SK-N-SH treated with all-trans-retinoic acid at 6 μM for 48 hours (cell line): Measurements from ENCODE around the gene IRAK4.

Experiments
- ATAC-seq: fragments of 200-7000 bp; cut with Tn5 transposase; 3 replicates; pipeline ENCODE4 v1.9.1; 2020; ENCODE audit warnings: mild to moderate bottlenecking, moderate library complexity
- BACH2 ChIP-seq: fragments of 250-450 bp; sonication (Bioruptor Pico); IDR thresholded peaks from 2 replicates; pipeline ENCODE4 v1.9.0; 2021; ENCODE audit warnings: mild to moderate bottlenecking, borderline replicate concordance
- CSDC2 ChIP-seq: fragments of 250-450 bp; sonication (Bioruptor Pico); IDR thresholded peaks from 2 replicates; pipeline ENCODE4 v1.5.0; 2020; ENCODE audit warnings: mild to moderate bottlenecking, moderate library complexity
- CSRNP3 ChIP-seq: fragments of 250-450 bp; sonication (Bioruptor Pico); IDR thresholded peaks from 2 replicates; pipeline ENCODE4 v1.5.1; 2021; ENCODE audit warnings: mild to moderate bottlenecking, moderate library complexity
- GLIS3 ChIP-seq: fragments of 250-450 bp; sonication (Bioruptor Pico); IDR thresholded peaks from 2 replicates; pipeline ENCODE4 v1.5.0; 2020; ENCODE audit warnings: mild to moderate bottlenecking, moderate library complexity
- ISL1 ChIP-seq: fragments of 250-450 bp; sonication (Bioruptor Pico); IDR thresholded peaks from 2 replicates; pipeline ENCODE4 v2.1.2; 2022; ENCODE audit warnings: mild to moderate bottlenecking, moderate library complexity
- OSR1 ChIP-seq: fragments of 250-450 bp; sonication (Bioruptor Pico); IDR thresholded peaks from 2 replicates; pipeline ENCODE4 v1.8.0; 2022; ENCODE audit warnings: moderate library complexity, mild to moderate bottlenecking, inconsistent platforms
- PATZ1 ChIP-seq: fragments of 250-450 bp; sonication (Bioruptor Pico); IDR thresholded peaks from 2 replicates; pipeline ENCODE4 v1.8.0; 2020; ENCODE audit warnings: mild to moderate bottlenecking, moderate library complexity, borderline replicate concordance
- PPARA ChIP-seq: fragments of 250-450 bp; sonication (Bioruptor Pico); IDR thresholded peaks from 2 replicates; pipeline ENCODE4 v1.5.0; 2020; ENCODE audit warnings: mild to moderate bottlenecking, borderline replicate concordance
- SNAI2 ChIP-seq: fragments of 250-450 bp; sonication (Bioruptor Pico); IDR thresholded peaks from 2 replicates; pipeline ENCODE4 v1.5.0; 2020; ENCODE audit warnings: mild to moderate bottlenecking, moderate library complexity
- TSHZ2 ChIP-seq: fragments of 250-450 bp; sonication (Bioruptor Pico); IDR thresholded peaks from 2 replicates; pipeline ENCODE4 v1.5.0; 2020; ENCODE audit warnings: mild to moderate bottlenecking, moderate library complexity
- ZC3H10 ChIP-seq: fragments of 250-450 bp; sonication (Bioruptor Pico); IDR thresholded peaks from 2 replicates; pipeline ENCODE4 v1.5.1; 2021; ENCODE audit warnings: mild to moderate bottlenecking, moderate library complexity
- ZFP3 ChIP-seq: fragments of 250-450 bp; sonication (Bioruptor Pico); IDR thresholded peaks from 2 replicates; pipeline ENCODE4 v1.5.0; 2020; ENCODE audit warnings: mild to moderate bottlenecking, moderate library complexity
- ZFP30 ChIP-seq: fragments of 450-650 bp; formaldehyde crosslinking; IDR thresholded peaks from 2 replicates; pipeline ENCODE4 v1.5.0; 2022; ENCODE audit warnings: mild to moderate bottlenecking, moderate library complexity
- ZNF565 ChIP-seq: fragments of 450-650 bp; formaldehyde crosslinking; conservative IDR thresholded peaks from 2 replicates; pipeline ENCODE4 v1.5.0; 2020; ENCODE audit warnings: low read depth, mild to moderate bottlenecking, moderate library complexity
- ZNF70 ChIP-seq: fragments of 450-650 bp; formaldehyde crosslinking; IDR thresholded peaks from 2 replicates; pipeline ENCODE4 v1.5.0; 2020; ENCODE audit warnings: mild to moderate bottlenecking, moderate library complexity
- ZNF8 ChIP-seq: fragments of 450-650 bp; formaldehyde crosslinking; IDR thresholded peaks from 2 replicates; pipeline ENCODE4 v1.5.0; 2020; ENCODE audit warnings: mild to moderate bottlenecking, moderate library complexity

IRAK4 gene

GRCh38 chr12:43758247-43758727 lies 464 bp upstream of the IRAK4 start (continued):
- TF ChIP-seq ZFP30: no peak
- TF ChIP-seq PATZ1: no peak
- no peak for TF ChIP-seq OSR1 (CRISPR knock-in tag)
- no peak for TF ChIP-seq ZFP3

- no peak for ATAC-seq
- TF ChIP-seq OSR1 (CRISPR knock-in tag): no peak
Observed at GRCh38 chr12:43760396-43760795, 1.6 kb downstream of the IRAK4 start.

- TF ChIP-seq ZNF565: no peak
- no peak for TF ChIP-seq PPARA (CRISPR knock-in tag)
- no peak for TF ChIP-seq OSR1 (CRISPR knock-in tag)
- no peak for TF ChIP-seq PATZ1
- TF ChIP-seq CSDC2 (CRISPR knock-in tag): no peak
- no peak for TF ChIP-seq ZC3H10 (CRISPR knock-in tag)
- TF ChIP-seq ZFP30: no peak
- TF ChIP-seq TSHZ2 (CRISPR knock-in tag): no peak
- no peak for TF ChIP-seq BACH2 (CRISPR knock-in tag)
- TF ChIP-seq GLIS3 (CRISPR knock-in tag): no peak
- no peak for TF ChIP-seq CSRNP3 (CRISPR knock-in tag)
- no peak for TF ChIP-seq ZNF8 (CRISPR knock-in tag)
- no peak for TF ChIP-seq ISL1 (CRISPR knock-in tag)
- no peak for ATAC-seq
Observed at GRCh38 chr12:43761500-43761899, 2.7 kb downstream of the IRAK4 start.

- TF ChIP-seq CSDC2 (CRISPR knock-in tag): no peak
- no peak for TF ChIP-seq ZNF565
- no peak for TF ChIP-seq ZFP30
- no peak for TF ChIP-seq SNAI2
- TF ChIP-seq GLIS3 (CRISPR knock-in tag): no peak
- ATAC-seq: no peak
Observed at GRCh38 chr12:43762596-43762995, 3.8 kb downstream of the IRAK4 start.

- TF ChIP-seq ZNF8 (CRISPR knock-in tag) (no peak), SNAI2 (no peak), ZNF70 (CRISPR knock-in tag) (no peak), ZFP3 (no peak), TSHZ2 (CRISPR knock-in tag) (no peak), OSR1 (CRISPR knock-in tag) (no peak), ZC3H10 (CRISPR knock-in tag) (no peak), PATZ1 (no peak)
- no peak for ATAC-seq
Observed at GRCh38 chr12:43763769-43764168, 5.0 kb downstream of the IRAK4 start.
